HG02870 (cell line): ENCODE results near the gene NKX2-3.

Source experiments
- ATAC-seq: cut with Tn5 transposase; IDR thresholded peaks from one replicate; pipeline ENCODE4 v1.9.1; 2021; ENCODE audit warnings: mild to moderate bottlenecking, moderate library complexity; ENCODE audit not compliant: unreplicated experiment

NKX2-3 gene

GRCh38 chr10:99525897-99526296, 6.8 kb upstream of the NKX2-3 start:
- no peak for ATAC-seq

GRCh38 chr10:99526861-99527504, 5.8 kb upstream of the NKX2-3 start:
- ATAC-seq = no peak

GRCh38 chr10:99527526-99528493, 4.9 kb upstream of the NKX2-3 start:
- no peak for ATAC-seq

GRCh38 chr10:99528494-99529441, 4.0 kb upstream of the NKX2-3 start:
- no peak for ATAC-seq

- ATAC-seq = no peak
These were observed 3.1 kb upstream of the NKX2-3 start for GRCh38 chr10:99529591-99530107.

- ATAC-seq = no peak
These were observed 2.4 kb upstream of the NKX2-3 start for GRCh38 chr10:99530108-99531025.

GRCh38 chr10:99531026-99531695, 1.6 kb upstream of the NKX2-3 start:
- no peak for ATAC-seq

GRCh38 chr10:99531696-99532593, 797 bp upstream of the NKX2-3 start:
- ATAC-seq = no peak

GRCh38 chr10:99533496-99534449, 1.0 kb downstream of the NKX2-3 start:
- ATAC-seq = no peak

- ATAC-seq = no peak
These were observed 1.8 kb downstream of the NKX2-3 start for GRCh38 chr10:99534450-99534938.

- ATAC-seq = no peak
These were observed 2.4 kb downstream of the NKX2-3 start for GRCh38 chr10:99534939-99535763.

GRCh38 chr10:99535764-99536337, 3.1 kb downstream of the NKX2-3 start:
- no peak for ATAC-seq

- ATAC-seq = no peak
These were observed 3.8 kb downstream of the NKX2-3 start for GRCh38 chr10:99536338-99537085.

- no peak for ATAC-seq
These were observed 4.6 kb downstream of the NKX2-3 start for GRCh38 chr10:99537086-99537988.
